HL-60 (cell line): ENCODE data around the gene SETDB2.

Source experiments
- CTCF ChIP-seq: IDR thresholded peaks from one replicate; pipeline ENCODE4 v1.5.1; 2011; ENCODE audit warnings: low read length, control low read depth, inconsistent platforms; ENCODE audit not compliant: insufficient read depth
- GABPA ChIP-seq: IDR thresholded peaks from 2 replicates; pipeline ENCODE4 v1.6.1; 2012; ENCODE audit warnings: low read depth
- POLR2AphosphoS5 ChIP-seq: IDR thresholded peaks from 2 replicates; pipeline ENCODE4 v1.6.1; 2012; ENCODE audit warnings: low read depth
- REST ChIP-seq: IDR thresholded peaks from 2 replicates; pipeline ENCODE4 v1.6.1; 2012; ENCODE audit warnings: low read depth; ENCODE audit not compliant: insufficient replicate concordance
- SPI1 ChIP-seq: IDR thresholded peaks from 2 replicates; pipeline ENCODE4 v1.6.1; 2012; ENCODE audit warnings: low read depth, mild to moderate bottlenecking, borderline replicate concordance

GRCh38 chr13:49424011-49424560, 20.0 kb upstream of the SETDB2 start:
- no peak for TF ChIP-seq CTCF
- no peak for TF ChIP-seq REST
- no peak for TF ChIP-seq POLR2AphosphoS5
- no peak for TF ChIP-seq GABPA
- no peak for TF ChIP-seq SPI1
